ENCODE measurements around the gene PRKX.

DNA sequence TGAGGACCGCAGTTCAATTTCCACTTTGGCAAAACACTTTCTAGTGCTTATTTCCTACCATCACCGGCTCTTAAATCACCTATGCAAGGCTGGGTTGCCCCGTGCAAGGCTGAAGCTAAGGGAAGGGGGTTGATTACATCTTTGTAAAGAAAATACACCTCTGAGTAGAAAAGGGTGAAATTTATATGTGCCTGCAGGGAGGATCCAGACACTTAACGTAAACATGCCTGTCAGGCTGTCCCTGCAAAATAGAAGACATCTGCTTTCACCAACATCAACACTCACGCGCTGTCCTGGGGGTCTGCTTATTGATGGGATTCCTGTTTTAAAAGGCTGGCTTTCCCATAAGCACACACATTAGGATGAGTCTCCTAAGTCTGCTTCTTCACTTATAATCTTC, 92.0 kb downstream of the PRKX start:
- TF ChIP-seq, protein P1, sequence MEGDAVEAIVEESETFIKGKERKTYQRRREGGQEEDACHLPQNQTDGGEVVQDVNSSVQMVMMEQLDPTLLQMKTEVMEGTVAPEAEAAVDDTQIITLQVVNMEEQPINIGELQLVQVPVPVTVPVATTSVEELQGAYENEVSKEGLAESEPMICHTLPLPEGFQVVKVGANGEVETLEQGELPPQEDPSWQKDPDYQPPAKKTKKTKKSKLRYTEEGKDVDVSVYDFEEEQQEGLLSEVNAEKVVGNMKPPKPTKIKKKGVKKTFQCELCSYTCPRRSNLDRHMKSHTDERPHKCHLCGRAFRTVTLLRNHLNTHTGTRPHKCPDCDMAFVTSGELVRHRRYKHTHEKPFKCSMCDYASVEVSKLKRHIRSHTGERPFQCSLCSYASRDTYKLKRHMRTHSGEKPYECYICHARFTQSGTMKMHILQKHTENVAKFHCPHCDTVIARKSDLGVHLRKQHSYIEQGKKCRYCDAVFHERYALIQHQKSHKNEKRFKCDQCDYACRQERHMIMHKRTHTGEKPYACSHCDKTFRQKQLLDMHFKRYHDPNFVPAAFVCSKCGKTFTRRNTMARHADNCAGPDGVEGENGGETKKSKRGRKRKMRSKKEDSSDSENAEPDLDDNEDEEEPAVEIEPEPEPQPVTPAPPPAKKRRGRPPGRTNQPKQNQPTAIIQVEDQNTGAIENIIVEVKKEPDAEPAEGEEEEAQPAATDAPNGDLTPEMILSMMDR (IDR thresholded peaks at IDR 0.05) = no peak
- TF ChIP-seq POLR2A (IDR thresholded peaks at IDR 0.05) = no peak
